WI38 (cell line): ENCODE results near the gene PRDM16.

Source experiments
- H3K4me3 ChIP-seq: 2 replicates; pipeline ENCODE4 v1.5.1; 2011; ENCODE audit warnings: low read depth, mild to moderate bottlenecking, control low read depth, low read length
- CTCF ChIP-seq: IDR thresholded peaks from 2 replicates; pipeline ENCODE4 v1.5.1; 2012; ENCODE audit warnings: low read depth, mild to moderate bottlenecking, control low read depth, low read length

Gene PRDM16

GRCh38 chr1:3185896-3186525 is 117.0 kb downstream of the PRDM16 start:
- no peak overlapping the region for H3K4me3 ChIP-seq
- TF ChIP-seq CTCF, result no peak

- no peak for TF ChIP-seq CTCF
- H3K4me3 ChIP-seq, result no peak overlapping the region
Measured at GRCh38 chr1:3186526-3186921, 117.5 kb downstream of the PRDM16 start.

GRCh38 chr1:3187415-3188149 is 118.6 kb downstream of the PRDM16 start:
- no peak for TF ChIP-seq CTCF
- H3K4me3 ChIP-seq, result no peak overlapping the region

GRCh38 chr1:3188150-3188971 is 119.4 kb downstream of the PRDM16 start:
- no peak overlapping the region for H3K4me3 ChIP-seq
- no peak for TF ChIP-seq CTCF

- TF ChIP-seq CTCF, result no peak
- H3K4me3 ChIP-seq, result no peak overlapping the region
Measured at GRCh38 chr1:3190256-3191041, 121.4 kb downstream of the PRDM16 start.

- no peak overlapping the region for H3K4me3 ChIP-seq
- no peak for TF ChIP-seq CTCF
Measured at GRCh38 chr1:3192361-3192760, 123.4 kb downstream of the PRDM16 start.
